Measurements from ENCODE around the gene DLGAP5. TPM values are rescaled to one million over a fixed set of nuclear protein-coding genes. Genes with fewer than 3 reads are reported as not detected.

DLGAP5 gene
- total and polyA plus RNA-seq, 2 of the 13 experiments (the other 11 are each of a cell fraction or from before 2014, with no cell fraction given) = 7.7 to 55.8 TPM

DNA sequence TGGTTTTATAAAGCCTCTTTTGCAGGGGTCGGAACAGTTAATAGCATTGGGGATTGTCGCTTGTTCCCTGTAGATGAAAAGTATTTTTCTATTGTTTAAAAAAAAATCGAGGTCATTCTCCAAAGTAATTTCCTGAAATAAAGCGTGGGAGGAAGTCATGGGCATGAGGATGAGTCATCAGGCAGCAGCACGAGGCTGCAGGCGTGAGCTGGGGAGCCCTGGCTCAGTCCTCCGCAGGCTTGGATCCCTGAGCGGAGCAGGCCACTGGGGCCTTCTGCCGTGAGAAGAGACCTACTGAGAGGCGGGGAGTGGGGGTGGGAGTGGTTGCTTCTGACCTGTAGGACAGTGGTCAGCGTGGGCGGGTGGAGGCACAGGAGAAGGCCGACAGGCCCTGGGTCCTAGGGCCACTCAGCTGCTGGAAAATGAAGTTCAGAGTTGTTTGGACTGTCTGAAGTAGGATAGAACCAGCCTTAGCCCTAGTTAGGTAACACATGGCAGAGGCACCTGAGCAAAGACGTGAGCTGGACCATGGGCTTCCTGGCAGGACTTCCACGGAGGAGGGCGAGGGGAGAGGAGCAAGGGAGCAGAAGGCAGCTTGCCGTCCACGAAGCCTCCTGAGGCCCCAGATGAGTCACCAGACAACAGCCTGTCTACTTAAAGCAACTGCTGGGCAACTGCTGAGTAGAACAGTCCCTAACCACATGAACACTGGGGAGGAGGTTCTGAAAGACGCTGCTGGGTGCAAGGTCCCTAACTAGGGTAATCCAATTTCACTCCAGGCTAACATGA is 83.4 kb downstream of the DLGAP5 start (continued):
- TF ChIP-seq, protein P1, sequence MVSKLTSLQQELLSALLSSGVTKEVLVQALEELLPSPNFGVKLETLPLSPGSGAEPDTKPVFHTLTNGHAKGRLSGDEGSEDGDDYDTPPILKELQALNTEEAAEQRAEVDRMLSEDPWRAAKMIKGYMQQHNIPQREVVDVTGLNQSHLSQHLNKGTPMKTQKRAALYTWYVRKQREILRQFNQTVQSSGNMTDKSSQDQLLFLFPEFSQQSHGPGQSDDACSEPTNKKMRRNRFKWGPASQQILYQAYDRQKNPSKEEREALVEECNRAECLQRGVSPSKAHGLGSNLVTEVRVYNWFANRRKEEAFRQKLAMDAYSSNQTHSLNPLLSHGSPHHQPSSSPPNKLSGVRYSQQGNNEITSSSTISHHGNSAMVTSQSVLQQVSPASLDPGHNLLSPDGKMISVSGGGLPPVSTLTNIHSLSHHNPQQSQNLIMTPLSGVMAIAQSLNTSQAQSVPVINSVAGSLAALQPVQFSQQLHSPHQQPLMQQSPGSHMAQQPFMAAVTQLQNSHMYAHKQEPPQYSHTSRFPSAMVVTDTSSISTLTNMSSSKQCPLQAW (CRISPR knock-in tag; IDR thresholded peaks at IDR 0.05) = peak; percentile 71
- TF ChIP-seq PRMT3 (CRISPR knock-in tag; IDR thresholded peaks at IDR 0.05; ENCODE audit: borderline replicate concordance, low read depth) (0 out of 2 replicates have a peak, but pooled peaks have one; percentile 50), ZSCAN12 (CRISPR knock-in tag; IDR thresholded peaks at IDR 0.05) (peak; percentile 89; the same call in 1 of the 2 replicates), NFYB (CRISPR knock-in tag; IDR thresholded peaks at IDR 0.05) (no peak), CHCHD3 (CRISPR knock-in tag; IDR thresholded peaks at IDR 0.05) (no peak), HNRNPUL1 (IDR thresholded peaks at IDR 0.05; ENCODE audit: low read depth, low read length) (no peak), ZNF746 (CRISPR knock-in tag; IDR thresholded peaks at IDR 0.05) (peak; percentile 64; the same call in 1 of the 2 replicates), ZNF260 (CRISPR knock-in tag; IDR thresholded peaks at IDR 0.05; ENCODE audit: borderline replicate concordance, low read depth) (no peak), KLF6 (CRISPR knock-in tag; IDR thresholded peaks at IDR 0.05) (0 out of 2 replicates have a peak, but pooled peaks have one; percentile 61), ZEB1 (IDR thresholded peaks at IDR 0.05; ENCODE audit: insufficient replicate concordance, low read depth) (no peak), TP53 (CRISPR knock-in tag; conservative IDR thresholded peaks at IDR 0.05) (0 out of 2 replicates have a peak, but pooled peaks have one; percentile 46), GTF3A (CRISPR knock-in tag; conservative IDR thresholded peaks at IDR 0.05) (0 out of 2 replicates have a peak, but pooled peaks have one; percentile 10), ZNF136 (CRISPR knock-in tag; IDR thresholded peaks at IDR 0.05; ENCODE audit: low read depth) (peak; percentile 89), YEATS2 (CRISPR knock-in tag; IDR thresholded peaks at IDR 0.05; ENCODE audit: borderline replicate concordance) (peak; percentile 58; the same call in 1 of the 2 replicates), NFRKB (IDR thresholded peaks at IDR 0.05) (no peak), ISX (CRISPR knock-in tag; conservative IDR thresholded peaks at IDR 0.05) (peak; percentile 86; the same call in 1 of the 2 replicates), MED1 (CRISPR knock-in tag; IDR thresholded peaks at IDR 0.05) (peak; percentile 81), ZNF652 (CRISPR knock-in tag; IDR thresholded peaks at IDR 0.05; ENCODE audit: borderline replicate concordance, low read depth) (peak; percentile 61; the same call in 1 of the 2 replicates), NBN (conservative IDR thresholded peaks at IDR 0.05) (no peak), GABPB1 (CRISPR knock-in tag; IDR thresholded peaks at IDR 0.05) (peak; percentile 81)
- TF ChIP-seq, protein P2, sequence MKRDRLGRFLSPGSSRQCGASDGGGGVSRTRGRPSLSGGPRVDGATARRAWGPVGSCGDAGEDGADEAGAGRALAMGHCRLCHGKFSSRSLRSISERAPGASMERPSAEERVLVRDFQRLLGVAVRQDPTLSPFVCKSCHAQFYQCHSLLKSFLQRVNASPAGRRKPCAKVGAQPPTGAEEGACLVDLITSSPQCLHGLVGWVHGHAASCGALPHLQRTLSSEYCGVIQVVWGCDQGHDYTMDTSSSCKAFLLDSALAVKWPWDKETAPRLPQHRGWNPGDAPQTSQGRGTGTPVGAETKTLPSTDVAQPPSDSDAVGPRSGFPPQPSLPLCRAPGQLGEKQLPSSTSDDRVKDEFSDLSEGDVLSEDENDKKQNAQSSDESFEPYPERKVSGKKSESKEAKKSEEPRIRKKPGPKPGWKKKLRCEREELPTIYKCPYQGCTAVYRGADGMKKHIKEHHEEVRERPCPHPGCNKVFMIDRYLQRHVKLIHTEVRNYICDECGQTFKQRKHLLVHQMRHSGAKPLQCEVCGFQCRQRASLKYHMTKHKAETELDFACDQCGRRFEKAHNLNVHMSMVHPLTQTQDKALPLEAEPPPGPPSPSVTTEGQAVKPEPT (CRISPR knock-in tag; IDR thresholded peaks at IDR 0.05; ENCODE audit: low read depth) = no peak
- TF ChIP-seq, protein P3, sequence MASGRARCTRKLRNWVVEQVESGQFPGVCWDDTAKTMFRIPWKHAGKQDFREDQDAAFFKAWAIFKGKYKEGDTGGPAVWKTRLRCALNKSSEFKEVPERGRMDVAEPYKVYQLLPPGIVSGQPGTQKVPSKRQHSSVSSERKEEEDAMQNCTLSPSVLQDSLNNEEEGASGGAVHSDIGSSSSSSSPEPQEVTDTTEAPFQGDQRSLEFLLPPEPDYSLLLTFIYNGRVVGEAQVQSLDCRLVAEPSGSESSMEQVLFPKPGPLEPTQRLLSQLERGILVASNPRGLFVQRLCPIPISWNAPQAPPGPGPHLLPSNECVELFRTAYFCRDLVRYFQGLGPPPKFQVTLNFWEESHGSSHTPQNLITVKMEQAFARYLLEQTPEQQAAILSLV (CRISPR knock-in tag; IDR thresholded peaks at IDR 0.05; ENCODE audit: borderline replicate concordance) = no peak
- TF ChIP-seq, protein P4, sequence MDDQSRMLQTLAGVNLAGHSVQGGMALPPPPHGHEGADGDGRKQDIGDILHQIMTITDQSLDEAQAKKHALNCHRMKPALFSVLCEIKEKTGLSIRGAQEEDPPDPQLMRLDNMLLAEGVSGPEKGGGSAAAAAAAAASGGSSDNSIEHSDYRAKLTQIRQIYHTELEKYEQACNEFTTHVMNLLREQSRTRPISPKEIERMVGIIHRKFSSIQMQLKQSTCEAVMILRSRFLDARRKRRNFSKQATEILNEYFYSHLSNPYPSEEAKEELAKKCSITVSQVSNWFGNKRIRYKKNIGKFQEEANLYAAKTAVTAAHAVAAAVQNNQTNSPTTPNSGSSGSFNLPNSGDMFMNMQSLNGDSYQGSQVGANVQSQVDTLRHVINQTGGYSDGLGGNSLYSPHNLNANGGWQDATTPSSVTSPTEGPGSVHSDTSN (CRISPR knock-in tag; IDR thresholded peaks at IDR 0.05; ENCODE audit: borderline replicate concordance) = no peak
- TF ChIP-seq, protein P5, sequence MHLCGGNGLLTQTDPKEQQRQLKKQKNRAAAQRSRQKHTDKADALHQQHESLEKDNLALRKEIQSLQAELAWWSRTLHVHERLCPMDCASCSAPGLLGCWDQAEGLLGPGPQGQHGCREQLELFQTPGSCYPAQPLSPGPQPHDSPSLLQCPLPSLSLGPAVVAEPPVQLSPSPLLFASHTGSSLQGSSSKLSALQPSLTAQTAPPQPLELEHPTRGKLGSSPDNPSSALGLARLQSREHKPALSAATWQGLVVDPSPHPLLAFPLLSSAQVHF (CRISPR knock-in tag; IDR thresholded peaks at IDR 0.05) = no peak
